ENCODE measurements around the gene ANXA6.

DNA sequence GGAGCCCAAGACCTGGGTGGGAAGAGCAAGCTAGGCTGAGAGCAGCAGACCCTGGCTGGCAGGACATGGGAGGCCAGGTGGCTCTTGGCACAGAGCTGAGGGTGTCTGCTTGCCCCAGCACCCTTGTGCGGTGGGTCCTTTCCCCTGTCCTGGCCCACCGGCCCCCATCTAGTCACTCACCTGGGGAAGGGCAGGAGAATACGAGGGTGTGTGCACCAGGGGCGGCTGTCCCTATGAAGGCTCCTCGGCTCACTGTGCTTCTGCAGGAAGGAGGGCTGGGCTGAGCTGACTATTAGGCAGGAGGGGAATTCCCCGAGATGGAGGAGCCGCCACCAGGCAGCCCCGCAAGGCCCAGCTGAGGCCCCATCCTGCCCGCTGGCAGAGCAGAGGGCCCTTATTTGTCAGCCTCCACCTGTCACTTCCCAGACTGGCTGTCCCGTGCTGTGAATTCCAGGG lies 70.6 kb downstream of the ANXA6 start:
- TF ChIP-seq EZH2 (IDR thresholded peaks at IDR 0.05; ENCODE audit: borderline replicate concordance) = no peak
- TF ChIP-seq, protein P1, sequence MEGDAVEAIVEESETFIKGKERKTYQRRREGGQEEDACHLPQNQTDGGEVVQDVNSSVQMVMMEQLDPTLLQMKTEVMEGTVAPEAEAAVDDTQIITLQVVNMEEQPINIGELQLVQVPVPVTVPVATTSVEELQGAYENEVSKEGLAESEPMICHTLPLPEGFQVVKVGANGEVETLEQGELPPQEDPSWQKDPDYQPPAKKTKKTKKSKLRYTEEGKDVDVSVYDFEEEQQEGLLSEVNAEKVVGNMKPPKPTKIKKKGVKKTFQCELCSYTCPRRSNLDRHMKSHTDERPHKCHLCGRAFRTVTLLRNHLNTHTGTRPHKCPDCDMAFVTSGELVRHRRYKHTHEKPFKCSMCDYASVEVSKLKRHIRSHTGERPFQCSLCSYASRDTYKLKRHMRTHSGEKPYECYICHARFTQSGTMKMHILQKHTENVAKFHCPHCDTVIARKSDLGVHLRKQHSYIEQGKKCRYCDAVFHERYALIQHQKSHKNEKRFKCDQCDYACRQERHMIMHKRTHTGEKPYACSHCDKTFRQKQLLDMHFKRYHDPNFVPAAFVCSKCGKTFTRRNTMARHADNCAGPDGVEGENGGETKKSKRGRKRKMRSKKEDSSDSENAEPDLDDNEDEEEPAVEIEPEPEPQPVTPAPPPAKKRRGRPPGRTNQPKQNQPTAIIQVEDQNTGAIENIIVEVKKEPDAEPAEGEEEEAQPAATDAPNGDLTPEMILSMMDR (IDR thresholded peaks at IDR 0.05; ENCODE audit: poor library complexity) = no peak
- TF ChIP-seq EZH2phosphoT487 (IDR thresholded peaks at IDR 0.05; ENCODE audit: low read depth, severe bottlenecking, unreplicated experiment) = no peak
